GM06990 (cell line): ENCODE results near the gene UGT2A3.

Experiments used
- DNase-seq: peaks from one replicate; pipeline ENCODE4 v3.0.0-alpha.2; 2011; ENCODE audit not compliant: insufficient read length; ENCODE audit errors: extremely low read depth
- H3K27me3 ChIP-seq: replicated peaks from 2 replicates; pipeline ENCODE4 v1.6.0; 2011; ENCODE audit warnings: low read length; ENCODE audit not compliant: control insufficient read depth, insufficient read depth
- H3K36me3 ChIP-seq: 2 replicates; pipeline ENCODE4 v1.5.1; 2011; ENCODE audit warnings: low read length; ENCODE audit not compliant: control insufficient read depth, insufficient read depth
- H3K4me3 ChIP-seq: replicated peaks from 2 replicates; pipeline ENCODE4 v1.5.1; 2011; ENCODE audit warnings: low read depth, mild to moderate bottlenecking, control low read depth, low read length
- CTCF ChIP-seq: IDR thresholded peaks from 2 replicates; pipeline ENCODE4 v1.5.1; 2011; ENCODE audit warnings: low read length, control low read depth, mild to moderate bottlenecking, inconsistent platforms; ENCODE audit not compliant: insufficient read depth, poor library complexity, severe bottlenecking

Gene UGT2A3

DNA sequence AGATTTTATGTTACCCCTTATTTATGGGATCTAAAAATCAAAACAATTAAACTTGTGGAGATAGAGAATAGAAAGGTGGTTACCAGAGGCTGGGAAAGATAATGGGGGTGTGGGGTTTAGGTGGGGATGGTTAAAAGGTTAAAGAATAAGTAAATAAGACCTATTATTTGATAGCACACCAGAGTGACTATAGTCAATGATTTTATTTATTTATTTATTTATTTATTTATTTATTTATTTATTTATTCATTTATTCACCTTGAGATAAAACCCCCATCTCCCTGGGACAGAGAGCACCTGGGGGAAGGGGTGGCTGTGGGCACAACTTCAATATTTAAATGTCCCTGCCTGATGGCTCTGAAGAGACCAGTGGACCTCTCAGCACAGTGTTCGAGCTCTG is 66.1 kb downstream of the UGT2A3 start:
- no peak overlapping the region for H3K4me3 ChIP-seq
- no peaks in the 10 kb centered on the region for H3K36me3 ChIP-seq
- DNase-seq: no peak
- peaks cover 2% of the 10 kb centered on the region for H3K27me3 ChIP-seq
- no peak for TF ChIP-seq CTCF

GRCh38 chr4:68883870-68884269 is 67.7 kb downstream of the UGT2A3 start:
- no peak for DNase-seq
- H3K27me3 ChIP-seq: peaks cover 2% of the 10 kb centered on the region
- no peak overlapping the region for H3K4me3 ChIP-seq
- no peak for TF ChIP-seq CTCF
- H3K36me3 ChIP-seq: no peaks in the 10 kb centered on the region
